ENCODE results near the gene STXBP4.

DNA sequence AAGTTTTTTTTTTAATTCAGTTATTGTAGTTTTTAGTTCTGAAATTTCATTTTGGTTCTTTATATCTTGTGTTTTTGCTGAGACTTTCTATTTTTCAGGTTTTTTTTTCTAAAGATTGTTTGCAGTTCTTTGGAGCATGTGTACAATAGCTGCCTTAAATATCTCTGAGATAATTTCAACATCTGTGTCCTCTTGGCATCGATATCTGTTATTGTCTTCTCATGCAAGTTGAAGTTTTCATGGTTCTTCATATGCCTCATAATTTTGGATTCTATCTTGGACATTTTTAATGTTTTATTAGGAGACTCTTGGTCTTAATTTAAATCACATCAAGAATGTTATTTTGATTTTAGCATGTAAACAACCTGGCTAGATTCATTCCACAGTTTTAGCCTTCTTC is 22.9 kb upstream of the STXBP4 start:
- TF ChIP-seq, protein P1, sequence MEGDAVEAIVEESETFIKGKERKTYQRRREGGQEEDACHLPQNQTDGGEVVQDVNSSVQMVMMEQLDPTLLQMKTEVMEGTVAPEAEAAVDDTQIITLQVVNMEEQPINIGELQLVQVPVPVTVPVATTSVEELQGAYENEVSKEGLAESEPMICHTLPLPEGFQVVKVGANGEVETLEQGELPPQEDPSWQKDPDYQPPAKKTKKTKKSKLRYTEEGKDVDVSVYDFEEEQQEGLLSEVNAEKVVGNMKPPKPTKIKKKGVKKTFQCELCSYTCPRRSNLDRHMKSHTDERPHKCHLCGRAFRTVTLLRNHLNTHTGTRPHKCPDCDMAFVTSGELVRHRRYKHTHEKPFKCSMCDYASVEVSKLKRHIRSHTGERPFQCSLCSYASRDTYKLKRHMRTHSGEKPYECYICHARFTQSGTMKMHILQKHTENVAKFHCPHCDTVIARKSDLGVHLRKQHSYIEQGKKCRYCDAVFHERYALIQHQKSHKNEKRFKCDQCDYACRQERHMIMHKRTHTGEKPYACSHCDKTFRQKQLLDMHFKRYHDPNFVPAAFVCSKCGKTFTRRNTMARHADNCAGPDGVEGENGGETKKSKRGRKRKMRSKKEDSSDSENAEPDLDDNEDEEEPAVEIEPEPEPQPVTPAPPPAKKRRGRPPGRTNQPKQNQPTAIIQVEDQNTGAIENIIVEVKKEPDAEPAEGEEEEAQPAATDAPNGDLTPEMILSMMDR (conservative IDR thresholded peaks at IDR 0.05) = no peak
- TF ChIP-seq EZH2 (IDR thresholded peaks at IDR 0.05; ENCODE audit: low read depth) = no peak
